OCI-LY7 (cell line): Measurements from ENCODE around the gene NTS. TPM values are rescaled to one million over a fixed set of nuclear protein-coding genes. Genes with fewer than 3 reads are reported as not detected.

ENCODE experiments used
- BruUV-seq: library from RNA; stranded (reverse); fragments of 400-500 nt; replicated peaks from 2 replicates; lab custom pipeline; 2021; lab: Mats Ljungman, UMichigan
- CTCF ChIA-PET: fragments of 300-600 bp; sonication (Branson Sonifier 250); formaldehyde crosslinking; loops from one replicate; lab custom pipeline; 2022; ENCODE audit warnings: antibody characterized with exemption; ENCODE audit not compliant: unreplicated experiment; lab: Charles Lee
- POLR2A ChIA-PET: fragments of 300-600 bp; sonication (Branson Sonifier 250); formaldehyde crosslinking; loops from one replicate; lab custom pipeline; 2022; ENCODE audit warnings: antibody characterized with exemption; lab: Charles Lee
- DNase-seq: peaks from one replicate; pipeline ENCODE4 v3.0.0-alpha.2; 2015; ENCODE audit warnings: low spot score
- H2AFZ ChIP-seq: fragments of 200-600 bp; sonication (generic), shearing (Covaris generic); 2 replicates; pipeline ENCODE4 v1.6.1; 2014; ENCODE audit warnings: mild to moderate bottlenecking, antibody characterized with exemption, low read length, moderate library complexity
- H3K27ac ChIP-seq: fragments of 200-600 bp; sonication (generic); 2 replicates; pipeline ENCODE4 v1.5.1; 2014; ENCODE audit warnings: mixed run types, low read depth, mild to moderate bottlenecking, moderate library complexity, low read length, inconsistent platforms; ENCODE audit not compliant: poor library complexity, severe bottlenecking
- H3K36me3 ChIP-seq: fragments of 200-600 bp; sonication (generic); 2 replicates; pipeline ENCODE4 v1.6.1; 2014; ENCODE audit warnings: mild to moderate bottlenecking, antibody characterized with exemption, low read length, moderate library complexity, mixed read lengths; ENCODE audit not compliant: insufficient read depth
- H3K4me1 ChIP-seq: fragments of 200-600 bp; sonication (generic); 2 replicates; pipeline ENCODE4 v1.5.1; 2014; ENCODE audit warnings: mild to moderate bottlenecking, low read length; ENCODE audit not compliant: insufficient read depth, poor library complexity, severe bottlenecking
- H3K4me2 ChIP-seq: fragments of 200-600 bp; sonication (generic); 2 replicates; pipeline ENCODE4 v1.6.1; 2014; ENCODE audit warnings: mild to moderate bottlenecking, low read length
- H3K4me3 ChIP-seq: fragments of 200-600 bp; sonication (generic); 2 replicates; pipeline ENCODE4 v1.5.1; 2014; ENCODE audit warnings: mild to moderate bottlenecking, low read depth, low read length; ENCODE audit not compliant: poor library complexity, severe bottlenecking
- H3K79me2 ChIP-seq: fragments of 200-600 bp; sonication (generic); 2 replicates; pipeline ENCODE4 v1.6.1; 2016; ENCODE audit warnings: low read depth, mild to moderate bottlenecking, low read length, moderate library complexity, mixed read lengths; ENCODE audit not compliant: insufficient read depth
- H3K9me2 ChIP-seq: fragments of 200-600 bp; sonication (generic); 2 replicates; pipeline ENCODE4 v1.6.1; 2016; ENCODE audit warnings: mild to moderate bottlenecking, low read length, mixed read lengths; ENCODE audit not compliant: insufficient read depth
- H3K9me3 ChIP-seq: fragments of 200-600 bp; sonication (generic); 2 replicates; pipeline ENCODE4 v1.6.1; 2014; ENCODE audit warnings: mild to moderate bottlenecking, mixed run types, low read length, mixed read lengths
- H4K20me1 ChIP-seq: fragments of 200-600 bp; sonication (generic); 2 replicates; pipeline ENCODE4 v1.6.1; 2014; ENCODE audit warnings: mild to moderate bottlenecking, antibody characterized with exemption, low read length, moderate library complexity, mixed read lengths; ENCODE audit not compliant: insufficient read depth
- CTCF ChIP-seq: fragments of 200-600 bp; sonication (generic); conservative IDR thresholded peaks from 2 replicates; pipeline ENCODE4 v1.5.1; 2014; ENCODE audit warnings: mild to moderate bottlenecking, antibody characterized with exemption, low read length, moderate library complexity, mixed read lengths
- EZH2phosphoT487 ChIP-seq: fragments of 200-600 bp; sonication (generic); IDR thresholded peaks from 2 replicates; pipeline ENCODE4 v1.6.1; 2018; ENCODE audit warnings: low read depth, borderline replicate concordance, mild to moderate bottlenecking, mixed run types, antibody characterized with exemption, low read length, moderate library complexity, mixed read lengths
- intact Hi-C: fragments of 100-400 bp; cut with micrococcal nuclease; formaldehyde crosslinking; loops from one replicate; pipeline ENCODE4 v1.10.0; 2022; ENCODE audit not compliant: unreplicated experiment
- total RNA-seq, 2 experiments: library from RNA; depleted of rRNA in 1 of 2; stranded (reverse); fragments of >200 nt in 1 of 2; shearing (Covaris generic) in 1 of 2; gene quantifications; 2 replicates each; pipeline ENCODE4 v1.2.3, GENCODE V29; 2014 to 2022

The NTS gene
- total RNA-seq, 2 experiments from 2014 or later = not detected

DNA sequence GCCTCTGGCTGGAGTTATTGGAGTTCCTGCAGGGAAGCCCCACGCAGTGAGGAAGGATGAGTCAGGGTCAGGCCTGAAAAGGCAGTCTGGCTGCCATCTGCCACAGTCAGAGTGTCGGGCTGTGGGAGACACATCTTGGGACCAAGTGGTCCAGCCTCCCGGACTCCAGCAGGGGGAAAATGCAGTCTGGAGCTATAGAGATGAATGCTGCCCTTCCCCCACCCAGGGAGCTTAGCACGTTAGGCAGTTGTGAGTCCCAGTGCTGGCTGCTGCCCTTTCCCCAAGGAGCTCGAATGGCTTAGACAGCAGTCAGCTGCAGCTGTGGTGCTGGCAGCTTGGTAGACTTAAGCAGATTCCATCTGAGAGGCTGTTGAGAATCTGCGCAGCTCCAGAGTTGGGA, 8.2 kb upstream of the NTS start:
- POLR2A ChIA-PET = no interaction called here
- Histone ChIP-seq H3K9me3 (no peaks in the 10 kb centered on the region), H3K27ac (no peak overlapping the region), H4K20me1 (no peaks in the 10 kb centered on the region), H3K4me1 (no peaks in the 10 kb centered on the region), H3K79me2 (no peaks in the 10 kb centered on the region), H3K36me3 (no peaks in the 10 kb centered on the region), H3K4me3 (no peak overlapping the region), H3K4me2 (no peak overlapping the region), H3K9me2 (no peaks in the 10 kb centered on the region), H2AFZ (no peak overlapping the region)
- TF ChIP-seq CTCF (no peak), EZH2phosphoT487 (no peak)
- DNase-seq = no peak
- CTCF ChIA-PET = no interaction called here
- intact Hi-C loops = loop anchor here (2.0 to 5.0 kb wide), 2 partner anchors 291 to 389 kb away; no protein-coding TSS in a partner anchor
- BruUV-seq = no TSS peak

GRCh38 chr12:85866986-85867776, 6.9 kb upstream of the NTS start:
- CTCF ChIA-PET = interaction anchor here (1.0 kb wide), 1 partner anchor 12 kb away, joined by 3 read pairs; no protein-coding TSS in a partner anchor
- H4K20me1 ChIP-seq = no peaks in the 10 kb centered on the region
- H3K4me2 ChIP-seq = no peak overlapping the region
- intact Hi-C loops = loop anchor here (2.0 to 5.0 kb wide), 2 partner anchors 292 to 390 kb away; no protein-coding TSS in a partner anchor
- no peaks in the 10 kb centered on the region for H3K9me2 ChIP-seq
- POLR2A ChIA-PET = interaction anchor here (0.5 to 1.1 kb wide), 4 partner anchors 22 to 294 kb away, joined by 3 to 4 read pairs (median 3); no protein-coding TSS in a partner anchor
- H2AFZ ChIP-seq = no peak overlapping the region
- no peaks in the 10 kb centered on the region for H3K4me1 ChIP-seq
- no peaks in the 10 kb centered on the region for H3K79me2 ChIP-seq
- H3K36me3 ChIP-seq = no peaks in the 10 kb centered on the region
- H3K27ac ChIP-seq = no peak overlapping the region
- peak; percentile 35 for DNase-seq
- no peak overlapping the region for H3K4me3 ChIP-seq
- BruUV-seq = no TSS peak
- TF ChIP-seq CTCF (peak; percentile 83), EZH2phosphoT487 (no peak)
- no peaks in the 10 kb centered on the region for H3K9me3 ChIP-seq
